Myocyte (in vitro differentiated cells): Measurements from ENCODE around the gene RALGPS2. TPM values are rescaled to one million over a fixed set of nuclear protein-coding genes. Genes with fewer than 3 reads are reported as not detected.

Experiments used
- DNase-seq: peaks from one replicate; pipeline ENCODE4 v3.0.0-alpha.2; 2012; ENCODE audit warnings: low read depth
- microRNA-seq: library from miRNA; unstranded; fragments of <30 nt; microRNA quantifications from one replicate; pipeline ENCODE4, GENCODE V29; 2016
- total RNA-seq: library from RNA; depleted of rRNA; stranded (reverse); fragments of >200 nt; gene quantifications from 2 replicates; pipeline ENCODE4 v1.2.3, GENCODE V29; 2014

Gene RALGPS2
- total RNA-seq, 1 donor from 2014 or later = 44.0 TPM

DNA sequence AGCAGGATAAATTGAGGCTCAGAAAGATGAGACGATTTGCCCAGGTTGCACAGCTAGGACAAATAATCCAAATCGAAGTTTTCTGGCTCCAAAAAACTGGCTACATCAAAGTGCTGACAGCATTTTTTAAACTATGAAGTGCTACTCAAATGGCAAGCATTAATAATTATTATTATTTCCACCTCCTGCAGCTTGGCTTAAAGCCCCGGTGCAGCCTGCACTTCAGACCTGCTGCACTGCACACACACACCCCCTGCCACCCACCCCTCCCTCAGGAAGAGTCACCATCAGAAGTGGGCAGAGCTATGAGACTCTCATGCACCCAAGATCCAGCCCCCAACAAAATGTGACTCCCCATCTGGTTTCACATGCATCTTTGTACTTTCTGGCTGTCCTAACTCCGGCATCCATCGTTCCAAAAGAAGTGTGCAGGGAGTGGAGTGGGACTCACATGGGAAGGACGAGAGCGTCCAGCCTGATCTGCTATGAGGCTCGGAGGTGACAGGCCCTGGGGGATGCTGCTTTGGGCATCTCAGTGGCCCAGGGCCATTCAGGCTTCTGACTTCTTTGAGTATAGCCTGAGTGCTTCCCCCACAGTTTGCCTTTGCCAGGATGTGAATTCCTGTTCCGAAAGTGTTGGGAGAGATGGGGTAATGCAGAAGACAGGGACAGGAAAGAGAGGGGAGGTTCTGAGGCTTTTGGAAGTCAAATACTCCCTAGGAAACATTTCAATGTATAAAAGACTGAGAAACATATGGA, 235.6 kb downstream of the RALGPS2 start:
- no peak for DNase-seq

DNA sequence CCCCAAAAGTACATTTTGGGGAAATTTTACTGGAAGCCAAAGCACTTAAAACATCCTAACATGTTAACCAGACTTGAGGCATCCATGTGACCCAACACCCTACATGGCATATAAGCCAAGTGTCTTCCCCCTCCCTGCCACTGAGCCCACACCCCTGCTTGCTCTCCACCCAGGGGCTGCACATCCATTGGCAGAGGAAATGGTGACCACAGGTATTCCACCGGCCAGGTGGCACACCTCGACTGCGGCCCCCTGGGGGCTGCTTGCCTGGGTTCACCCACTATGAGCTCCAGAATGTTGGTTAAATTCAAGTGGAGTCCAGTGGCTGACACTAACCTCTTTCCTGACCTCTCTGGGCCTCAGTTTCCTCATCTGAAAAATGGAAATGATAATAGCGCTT, 236.3 kb downstream of the RALGPS2 start:
- no peak for DNase-seq

DNA sequence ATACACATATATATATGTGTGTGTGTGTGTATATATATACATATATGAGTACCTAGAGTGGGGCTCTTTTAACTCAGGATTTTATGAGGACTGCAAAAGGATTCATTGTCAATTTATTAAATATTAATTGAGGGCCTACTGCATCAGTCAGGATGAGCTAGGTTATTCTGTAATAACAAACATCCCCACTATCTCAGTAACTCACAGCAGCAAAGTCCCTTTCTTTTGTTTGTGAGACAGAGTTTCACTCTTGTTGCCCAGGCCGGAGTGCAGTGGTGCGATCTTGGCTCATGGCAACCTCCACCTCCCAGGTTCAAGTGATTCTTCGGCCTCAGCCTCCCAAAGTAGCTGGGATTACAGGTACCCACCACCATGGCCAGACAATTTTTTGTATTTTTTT, 236.8 kb downstream of the RALGPS2 start:
- DNase-seq = no peak

DNA sequence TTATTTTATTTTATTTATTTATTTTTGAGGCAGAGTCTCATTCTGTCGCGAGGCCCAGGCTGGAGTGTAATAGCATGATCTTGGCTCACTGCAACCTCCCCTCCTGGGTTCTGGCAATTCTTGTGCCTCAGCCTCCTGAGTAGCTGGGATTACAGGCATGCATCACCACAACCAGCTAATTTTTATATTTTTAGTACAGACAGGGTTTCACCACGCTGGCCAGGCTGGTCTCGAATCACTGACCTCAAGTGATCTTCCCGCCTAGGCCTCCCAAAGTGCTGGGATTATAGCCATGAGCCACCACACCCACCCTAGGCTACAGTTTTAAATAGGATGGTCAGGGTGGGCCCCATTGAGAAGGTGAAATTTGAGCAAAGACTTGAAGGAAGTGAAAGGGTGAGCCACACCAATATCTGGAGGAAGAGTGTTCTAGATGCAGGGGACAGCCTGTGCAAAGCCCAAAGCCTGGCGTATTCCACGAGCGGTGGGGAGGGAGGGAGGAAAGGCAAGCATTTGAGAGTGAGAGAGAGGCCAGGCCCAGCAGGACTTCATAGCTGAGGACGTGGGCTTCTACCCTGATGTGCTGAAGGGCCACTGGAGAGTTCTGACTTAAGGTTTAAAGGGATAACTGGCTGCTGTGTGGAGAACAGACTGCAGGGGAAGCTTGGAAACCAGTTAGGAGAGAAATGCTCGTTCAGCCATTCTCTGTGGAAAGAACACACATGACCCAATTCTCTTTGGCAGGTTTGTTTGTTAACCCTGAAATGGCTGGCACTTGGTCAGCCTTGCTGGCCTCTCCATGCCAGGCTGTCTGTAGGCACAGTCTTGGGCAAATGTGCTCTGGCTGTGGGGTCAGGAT, 238.0 kb downstream of the RALGPS2 start:
- peak; percentile 74 for DNase-seq

DNA sequence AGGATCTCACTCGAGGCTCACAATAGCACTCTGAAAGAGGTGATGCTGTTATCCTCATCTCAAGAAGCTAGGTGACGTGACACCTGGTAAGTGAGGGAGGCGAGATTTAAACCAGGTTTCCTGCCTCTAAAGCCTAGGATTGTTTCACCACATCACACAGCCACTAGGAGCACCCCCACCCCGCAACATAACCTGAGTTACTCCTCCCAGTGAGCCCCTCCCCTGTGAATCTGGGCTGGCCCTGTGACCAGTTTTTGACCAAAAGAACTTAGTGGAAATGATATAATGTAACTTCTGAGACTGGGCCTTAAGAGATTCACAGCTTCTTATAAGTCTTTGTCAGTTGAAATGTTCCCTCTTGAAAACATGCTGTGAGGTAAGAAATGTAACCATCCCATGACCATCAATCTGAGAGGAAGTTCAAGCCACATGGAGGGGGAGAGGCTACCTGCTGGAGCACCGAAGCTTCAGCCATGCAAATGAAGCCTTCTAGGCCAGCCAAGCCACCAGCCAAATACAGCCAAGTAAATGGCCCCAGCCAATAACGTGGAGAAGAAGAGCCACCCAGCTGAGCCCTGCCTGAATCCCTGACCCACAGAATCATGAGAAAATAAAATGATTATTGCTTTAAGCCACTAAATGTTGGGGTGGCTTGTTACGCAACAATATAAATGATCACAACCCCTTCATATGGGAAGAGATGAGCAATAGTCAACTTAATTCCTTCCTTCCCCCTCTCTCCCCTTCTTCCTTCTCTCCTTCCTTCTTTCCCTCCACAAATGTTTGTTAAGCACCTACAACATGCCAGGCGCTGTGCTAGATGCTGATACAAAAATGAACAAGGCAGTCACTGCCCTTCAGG, 239.7 kb downstream of the RALGPS2 start:
- no peak for DNase-seq

DNA sequence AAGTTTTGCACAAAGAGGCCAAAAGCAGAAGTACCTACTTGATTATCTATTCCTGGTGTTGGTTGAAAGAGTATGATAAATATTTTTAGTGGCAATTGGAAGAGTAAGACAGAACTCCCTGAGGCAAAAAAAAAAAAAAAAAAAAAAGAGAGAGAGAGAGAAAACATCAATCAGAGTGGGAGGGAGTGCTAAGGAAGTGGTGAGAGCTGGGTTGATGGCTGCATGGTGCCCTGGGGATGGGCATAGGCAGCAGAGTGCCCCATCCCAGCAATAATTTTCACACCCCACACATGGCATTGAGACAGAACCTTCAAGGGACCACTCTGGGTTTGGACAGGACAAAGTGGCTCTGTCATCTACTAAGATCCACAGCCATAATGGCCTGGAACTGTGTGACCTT, 241.3 kb downstream of the RALGPS2 start:
- no peak for DNase-seq

DNA sequence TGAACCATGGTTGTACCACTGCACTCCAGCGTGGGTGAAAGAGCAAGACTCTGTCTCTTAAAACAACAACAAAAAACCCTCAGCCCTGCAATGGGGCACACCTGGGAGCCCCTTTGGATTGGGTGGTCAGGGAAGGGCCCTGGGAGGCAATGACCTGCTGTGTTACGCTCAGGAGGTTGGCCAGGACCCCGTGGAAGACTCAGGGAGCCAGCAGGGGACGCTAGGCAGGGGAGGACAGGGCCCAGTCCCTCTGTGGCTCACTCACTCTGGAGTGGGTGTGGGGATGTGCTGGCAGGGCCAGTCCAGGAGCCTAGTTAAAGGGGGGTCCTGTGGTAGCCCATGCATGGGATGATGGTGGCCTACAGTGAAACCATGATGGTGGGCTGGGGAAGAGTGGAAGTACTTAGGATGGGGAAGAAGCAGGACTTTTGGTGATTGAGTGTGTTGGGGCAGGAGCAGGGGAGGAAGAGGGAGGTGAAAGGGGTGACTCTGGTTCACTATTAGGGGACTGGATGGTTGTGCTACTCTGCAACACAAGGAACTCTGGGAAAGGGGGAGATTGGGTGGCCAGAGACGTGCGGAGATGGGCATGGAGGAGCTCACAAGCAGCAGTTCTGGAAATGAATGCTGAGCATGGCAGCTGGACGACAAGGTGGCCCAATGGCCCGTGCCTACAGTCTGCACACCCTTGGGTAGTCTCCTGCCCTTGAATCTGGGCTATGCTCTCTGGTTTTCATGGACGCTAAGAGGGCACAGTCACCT, 244.4 kb downstream of the RALGPS2 start:
- no peak for DNase-seq

DNA sequence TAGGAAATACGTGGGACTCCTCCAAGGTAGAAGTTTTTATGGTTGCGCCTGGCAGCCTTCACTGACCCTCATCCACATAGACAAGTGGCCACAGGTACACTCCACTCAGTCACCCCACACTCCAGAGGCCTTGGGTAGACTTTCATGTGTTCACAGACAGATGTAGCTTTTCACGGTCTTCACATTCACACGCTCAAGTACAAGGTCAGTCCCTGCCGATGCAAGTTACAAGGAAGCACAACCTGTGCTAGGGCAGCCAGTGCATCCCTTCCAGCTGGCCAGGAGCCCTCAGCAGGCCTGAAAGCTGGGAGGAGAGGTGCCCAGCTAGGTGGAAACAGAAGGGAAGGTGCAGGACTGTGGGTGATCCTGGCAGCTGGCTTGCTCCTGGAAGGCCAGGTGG, 245.1 kb downstream of the RALGPS2 start:
- DNase-seq = no peak

Small RNAs within 50 kb of the gene (microRNA-seq; reads per million reads assigned to microRNA genes)
- gene MIR4424 = not detected

Other genes with a start within 250 kb of the RALGPS2 start
- not detected in 2 replicates for gene CLEC20A, start 228.3 kb upstream of the RALGPS2 start, total RNA-seq
- not detected in 2 replicates for gene TEX35, start 212.1 kb upstream of the RALGPS2 start, total RNA-seq
- gene ANGPTL1, start 145.8 kb downstream of the RALGPS2 start, total RNA-seq = 2.5 and 7.1 TPM in 2 replicates